AG09319 (cell line): ENCODE results near the gene PHOX2B.

ENCODE experiments used
- DNase-seq: peaks from one replicate; pipeline ENCODE4 v3.0.0-alpha.2; 2010; ENCODE audit warnings: low read depth; ENCODE audit errors: extremely low read depth
- CTCF ChIP-seq: IDR thresholded peaks from 2 replicates; pipeline ENCODE4 v1.5.1; 2011; ENCODE audit warnings: low read depth, mild to moderate bottlenecking, inconsistent platforms, low read length, moderate library complexity

Gene PHOX2B

GRCh38 chr4:41748571-41749475 lies at the start of gene PHOX2B:
Gene PHOX2B, minus strand, starts transcription at chr4:41748725. Its CDS starts 115 bp downstream, at chr4:41748610.
- no peak for DNase-seq

GRCh38 chr4:41797260-41797659 lies 48.7 kb upstream of the PHOX2B start:
- TF ChIP-seq CTCF: no peak
- DNase-seq: no peak

More at GRCh38 chr4:41748571-41749475, at the start of gene PHOX2B:
- no peak for TF ChIP-seq CTCF

- no peak for TF ChIP-seq CTCF
- no peak for DNase-seq
These were observed 48.2 kb upstream of the PHOX2B start for GRCh38 chr4:41796545-41797210.

- no peak for DNase-seq
- TF ChIP-seq CTCF: no peak
These were observed 47.4 kb upstream of the PHOX2B start for GRCh38 chr4:41795796-41796385.

- DNase-seq: no peak
- no peak for TF ChIP-seq CTCF
These were observed 43.6 kb upstream of the PHOX2B start for GRCh38 chr4:41792166-41792565.

GRCh38 chr4:41791557-41791956 lies 43.0 kb upstream of the PHOX2B start:
- no peak for DNase-seq
- TF ChIP-seq CTCF: no peak

GRCh38 chr4:41787931-41788330 lies 39.4 kb upstream of the PHOX2B start:
- no peak for TF ChIP-seq CTCF
- no peak for DNase-seq
